Prostate gland (tissue), 2 donors: Measurements from ENCODE around the gene PRKAR1B.

Experiments
- POLR2A ChIP-seq: fragments of 450-650 bp; IDR thresholded peaks from one replicate; pipeline ENCODE4 v1.6.1; 2016; ENCODE audit warnings: antibody characterized with exemption, mild to moderate bottlenecking
- POLR2AphosphoS5 ChIP-seq: sonication (generic); formaldehyde crosslinking; IDR thresholded peaks from one replicate; pipeline ENCODE4 v1.6.1; 2017; ENCODE audit warnings: antibody characterized with exemption
- TF ChIP-seq, protein P1 (sequence below), 4 experiments: fragments of 200-600 bp in 2 of 4; fragments of 450-650 bp in 2 of 4; sonication (generic) in 2 of 4; IDR thresholded peaks; 1 replicate in 3 of 4; 2 replicates in 1 of 4; pipeline ENCODE4 v1.5.1; 2016 to 2019; ENCODE audit warnings: antibody characterized with exemption in 4 of 4, mild to moderate bottlenecking in 2 of 4, moderate library complexity in 2 of 4

DNA sequence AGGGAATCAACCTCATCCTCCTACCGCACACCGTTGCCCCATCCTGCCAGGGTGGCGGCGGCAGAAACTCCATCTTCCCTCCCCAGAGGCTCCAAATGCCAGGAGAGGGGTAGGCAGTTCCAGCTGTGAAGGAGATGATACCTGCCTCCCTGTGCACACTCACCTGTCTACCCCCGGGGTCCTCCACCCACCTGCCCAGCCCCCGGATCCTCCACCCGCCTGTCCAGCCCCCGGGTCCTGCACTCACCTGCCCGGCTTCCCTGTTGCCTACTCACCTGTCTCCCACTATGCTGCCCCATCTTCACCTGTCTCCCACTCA lies 14.0 kb downstream of the PRKAR1B start:
- TF ChIP-seq POLR2A (no peak), POLR2AphosphoS5 (no peak)
- TF ChIP-seq, protein P1, sequence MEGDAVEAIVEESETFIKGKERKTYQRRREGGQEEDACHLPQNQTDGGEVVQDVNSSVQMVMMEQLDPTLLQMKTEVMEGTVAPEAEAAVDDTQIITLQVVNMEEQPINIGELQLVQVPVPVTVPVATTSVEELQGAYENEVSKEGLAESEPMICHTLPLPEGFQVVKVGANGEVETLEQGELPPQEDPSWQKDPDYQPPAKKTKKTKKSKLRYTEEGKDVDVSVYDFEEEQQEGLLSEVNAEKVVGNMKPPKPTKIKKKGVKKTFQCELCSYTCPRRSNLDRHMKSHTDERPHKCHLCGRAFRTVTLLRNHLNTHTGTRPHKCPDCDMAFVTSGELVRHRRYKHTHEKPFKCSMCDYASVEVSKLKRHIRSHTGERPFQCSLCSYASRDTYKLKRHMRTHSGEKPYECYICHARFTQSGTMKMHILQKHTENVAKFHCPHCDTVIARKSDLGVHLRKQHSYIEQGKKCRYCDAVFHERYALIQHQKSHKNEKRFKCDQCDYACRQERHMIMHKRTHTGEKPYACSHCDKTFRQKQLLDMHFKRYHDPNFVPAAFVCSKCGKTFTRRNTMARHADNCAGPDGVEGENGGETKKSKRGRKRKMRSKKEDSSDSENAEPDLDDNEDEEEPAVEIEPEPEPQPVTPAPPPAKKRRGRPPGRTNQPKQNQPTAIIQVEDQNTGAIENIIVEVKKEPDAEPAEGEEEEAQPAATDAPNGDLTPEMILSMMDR (IDR thresholded peaks at IDR 0.05), result no peak
